Mammary epithelial cell (primary cell): ENCODE measurements around the gene SH2B2.
"Not testable (repeated sequence)": the region's sequence is repeated elsewhere in the genome, so short reads cannot be mapped to it uniquely, and the experiment has no call there.

Experiments
- EZH2 ChIP-seq: IDR thresholded peaks from 2 replicates; pipeline ENCODE4 v1.6.1; 2012; ENCODE audit warnings: low read length, inconsistent platforms, borderline replicate concordance
- TF ChIP-seq, protein P1 (sequence below), 2 donors: IDR thresholded peaks in 1 of 2; conservative IDR thresholded peaks in 1 of 2; 2 replicates each; pipeline ENCODE4 v1.5.1; 2011 to 2012; ENCODE audit warnings: inconsistent platforms in 2 of 2, low read length in 2 of 2, mild to moderate bottlenecking in 2 of 2, control low read depth in 1 of 2, low read depth in 1 of 2; ENCODE audit not compliant: insufficient read depth in 1 of 2; ENCODE audit errors: extremely low read depth in 1 of 2

DNA sequence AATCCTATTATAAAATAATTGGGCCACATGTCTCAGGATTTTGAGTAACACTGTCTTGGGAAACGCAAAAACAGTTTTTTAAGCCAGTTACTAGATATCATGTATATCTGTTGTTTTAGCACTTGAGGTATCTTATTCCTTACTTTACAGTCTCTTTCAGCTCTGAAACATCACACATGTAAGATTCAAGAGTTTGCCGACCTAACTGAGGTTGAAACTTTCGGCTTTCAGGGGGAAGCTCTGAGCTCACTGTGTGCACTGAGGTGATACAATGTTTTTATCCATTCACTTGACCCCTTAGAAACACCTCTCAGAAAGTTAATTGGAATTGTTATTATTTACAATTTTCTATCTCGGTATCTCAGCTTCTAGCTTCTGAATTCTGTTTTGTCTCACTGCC, 50.8 kb downstream of the SH2B2 start:
- TF ChIP-seq, protein P1, sequence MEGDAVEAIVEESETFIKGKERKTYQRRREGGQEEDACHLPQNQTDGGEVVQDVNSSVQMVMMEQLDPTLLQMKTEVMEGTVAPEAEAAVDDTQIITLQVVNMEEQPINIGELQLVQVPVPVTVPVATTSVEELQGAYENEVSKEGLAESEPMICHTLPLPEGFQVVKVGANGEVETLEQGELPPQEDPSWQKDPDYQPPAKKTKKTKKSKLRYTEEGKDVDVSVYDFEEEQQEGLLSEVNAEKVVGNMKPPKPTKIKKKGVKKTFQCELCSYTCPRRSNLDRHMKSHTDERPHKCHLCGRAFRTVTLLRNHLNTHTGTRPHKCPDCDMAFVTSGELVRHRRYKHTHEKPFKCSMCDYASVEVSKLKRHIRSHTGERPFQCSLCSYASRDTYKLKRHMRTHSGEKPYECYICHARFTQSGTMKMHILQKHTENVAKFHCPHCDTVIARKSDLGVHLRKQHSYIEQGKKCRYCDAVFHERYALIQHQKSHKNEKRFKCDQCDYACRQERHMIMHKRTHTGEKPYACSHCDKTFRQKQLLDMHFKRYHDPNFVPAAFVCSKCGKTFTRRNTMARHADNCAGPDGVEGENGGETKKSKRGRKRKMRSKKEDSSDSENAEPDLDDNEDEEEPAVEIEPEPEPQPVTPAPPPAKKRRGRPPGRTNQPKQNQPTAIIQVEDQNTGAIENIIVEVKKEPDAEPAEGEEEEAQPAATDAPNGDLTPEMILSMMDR (conservative IDR thresholded peaks at IDR 0.05 in 1 of 2, IDR thresholded peaks at IDR 0.05 in 1 of 2; ENCODE audit: extremely low read depth in 1 of 2, insufficient read depth in 1 of 2, low read depth in 1 of 2, low read length in 2 of 2): not testable (repeated sequence)
- TF ChIP-seq EZH2: not testable (repeated sequence)
